Stimulated activated CD8-positive, alpha-beta memory T cell treated with anti-CD3 and anti-CD28 coated beads, Interleukin-4, amount 100 ng/mL, for 24 hours (primary cell): ENCODE data around the gene EFNA5.

Experiments used
- DNase-seq: peaks from one replicate; pipeline ENCODE4 v3.0.0-alpha.2; 2020; ENCODE audit warnings: low read depth

The EFNA5 gene

GRCh38 chr5:107639990-107640389 is 30.7 kb downstream of the EFNA5 start:
- DNase-seq: no peak

- no peak for DNase-seq
These were observed 34.2 kb downstream of the EFNA5 start for GRCh38 chr5:107636555-107636954.

GRCh38 chr5:107636068-107636467 is 34.7 kb downstream of the EFNA5 start:
- DNase-seq: no peak

GRCh38 chr5:107634981-107635848 is 35.5 kb downstream of the EFNA5 start:
- no peak for DNase-seq

- DNase-seq: no peak
These were observed 37.4 kb downstream of the EFNA5 start for GRCh38 chr5:107633171-107633901.

GRCh38 chr5:107631805-107632362 is 38.9 kb downstream of the EFNA5 start:
- DNase-seq: no peak

GRCh38 chr5:107630184-107630583 is 40.6 kb downstream of the EFNA5 start:
- DNase-seq: no peak

- no peak for DNase-seq
These were observed 46.5 kb downstream of the EFNA5 start for GRCh38 chr5:107624235-107624634.

GRCh38 chr5:107621089-107621488 is 49.6 kb downstream of the EFNA5 start:
- no peak for DNase-seq

- no peak for DNase-seq
These were observed 51.0 kb downstream of the EFNA5 start for GRCh38 chr5:107619781-107620180.

GRCh38 chr5:107618242-107618641 is 52.5 kb downstream of the EFNA5 start:
- no peak for DNase-seq

GRCh38 chr5:107617052-107617451 is 53.7 kb downstream of the EFNA5 start:
- DNase-seq: no peak

GRCh38 chr5:107616213-107616612 is 54.5 kb downstream of the EFNA5 start:
- no peak for DNase-seq

GRCh38 chr5:107615299-107615817 is 55.4 kb downstream of the EFNA5 start:
- no peak for DNase-seq

GRCh38 chr5:107612541-107612940 is 58.2 kb downstream of the EFNA5 start:
- DNase-seq: no peak

- no peak for DNase-seq
These were observed 59.9 kb downstream of the EFNA5 start for GRCh38 chr5:107610798-107611197.

GRCh38 chr5:107607671-107608345 is 62.9 kb downstream of the EFNA5 start:
- DNase-seq: no peak

- DNase-seq: no peak
These were observed 63.5 kb downstream of the EFNA5 start for GRCh38 chr5:107607196-107607595.

GRCh38 chr5:107605596-107606125 is 65.1 kb downstream of the EFNA5 start:
- no peak for DNase-seq

- no peak for DNase-seq
These were observed 65.7 kb downstream of the EFNA5 start for GRCh38 chr5:107604990-107605389.

- DNase-seq: no peak
These were observed 66.4 kb downstream of the EFNA5 start for GRCh38 chr5:107604146-107604910.
